Measurements from ENCODE around the gene B9D1. TPM values are rescaled to one million over a fixed set of nuclear protein-coding genes. Genes with fewer than 3 reads are reported as not detected.

The B9D1 gene
- total and polyA plus RNA-seq, 2 of the 13 experiments (the other 11 are each of a cell fraction or from before 2014, with no cell fraction given) = 27.7 to 31.1 TPM

- FAIRE-seq = no peak
- DNase-seq (ENCODE audit: low spot score) = no peak
- no peak overlapping the region for H3K9ac ChIP-seq (ENCODE audit: insufficient read depth, low read depth, low read length)
- no peak overlapping the region for H3K4me3 ChIP-seq (replicated peaks in 1 of 3; ENCODE audit: insufficient read depth in 1 of 3, low read depth in 2 of 3, low read length in 3 of 3)
- WGBS (ENCODE audit: low lambda C conversion rate) = 43% methylated on average over 7 of the region's 7 CpGs
- ChIA-PET CTCF (ENCODE audit: low intra/inter-chr PET ratio, low total read pairs) (no interaction called here), POLR2A (no interaction called here)
- no peaks in the 10 kb centered on the region for H3K9me3 ChIP-seq (ENCODE audit: low read length)
- no TSS peak for BruUV-seq (replicated peaks)
- H3K4me1 ChIP-seq (ENCODE audit: insufficient read depth, low read length) = peaks cover 17% of the 10 kb centered on the region
- no peaks in the 10 kb centered on the region for H4K20me1 ChIP-seq (ENCODE audit: insufficient read depth, low read length)
- no peak overlapping the region for H2AFZ ChIP-seq (ENCODE audit: low read length)
- H3K27ac ChIP-seq (ENCODE audit: extremely low read length, insufficient read depth, low read length) = no peak overlapping the region
- no peaks in the 10 kb centered on the region for H3K36me3 ChIP-seq (replicated peaks in 1 of 2; ENCODE audit: control insufficient read depth in 1 of 2, insufficient read depth in 2 of 2, low read length in 2 of 2)
- ATAC-seq = no peak
- no peaks in the 10 kb centered on the region for H3K79me2 ChIP-seq (ENCODE audit: insufficient read depth, low read length)
- H3K27me3 ChIP-seq (ENCODE audit: control insufficient read depth in 1 of 2, insufficient read depth in 2 of 2, low read length in 2 of 2) = peaks cover 0 to 20% of the 10 kb centered on the region in 2 experiments; a peak in 2 of 5 replicates
- TF ChIP-seq, protein P1, sequence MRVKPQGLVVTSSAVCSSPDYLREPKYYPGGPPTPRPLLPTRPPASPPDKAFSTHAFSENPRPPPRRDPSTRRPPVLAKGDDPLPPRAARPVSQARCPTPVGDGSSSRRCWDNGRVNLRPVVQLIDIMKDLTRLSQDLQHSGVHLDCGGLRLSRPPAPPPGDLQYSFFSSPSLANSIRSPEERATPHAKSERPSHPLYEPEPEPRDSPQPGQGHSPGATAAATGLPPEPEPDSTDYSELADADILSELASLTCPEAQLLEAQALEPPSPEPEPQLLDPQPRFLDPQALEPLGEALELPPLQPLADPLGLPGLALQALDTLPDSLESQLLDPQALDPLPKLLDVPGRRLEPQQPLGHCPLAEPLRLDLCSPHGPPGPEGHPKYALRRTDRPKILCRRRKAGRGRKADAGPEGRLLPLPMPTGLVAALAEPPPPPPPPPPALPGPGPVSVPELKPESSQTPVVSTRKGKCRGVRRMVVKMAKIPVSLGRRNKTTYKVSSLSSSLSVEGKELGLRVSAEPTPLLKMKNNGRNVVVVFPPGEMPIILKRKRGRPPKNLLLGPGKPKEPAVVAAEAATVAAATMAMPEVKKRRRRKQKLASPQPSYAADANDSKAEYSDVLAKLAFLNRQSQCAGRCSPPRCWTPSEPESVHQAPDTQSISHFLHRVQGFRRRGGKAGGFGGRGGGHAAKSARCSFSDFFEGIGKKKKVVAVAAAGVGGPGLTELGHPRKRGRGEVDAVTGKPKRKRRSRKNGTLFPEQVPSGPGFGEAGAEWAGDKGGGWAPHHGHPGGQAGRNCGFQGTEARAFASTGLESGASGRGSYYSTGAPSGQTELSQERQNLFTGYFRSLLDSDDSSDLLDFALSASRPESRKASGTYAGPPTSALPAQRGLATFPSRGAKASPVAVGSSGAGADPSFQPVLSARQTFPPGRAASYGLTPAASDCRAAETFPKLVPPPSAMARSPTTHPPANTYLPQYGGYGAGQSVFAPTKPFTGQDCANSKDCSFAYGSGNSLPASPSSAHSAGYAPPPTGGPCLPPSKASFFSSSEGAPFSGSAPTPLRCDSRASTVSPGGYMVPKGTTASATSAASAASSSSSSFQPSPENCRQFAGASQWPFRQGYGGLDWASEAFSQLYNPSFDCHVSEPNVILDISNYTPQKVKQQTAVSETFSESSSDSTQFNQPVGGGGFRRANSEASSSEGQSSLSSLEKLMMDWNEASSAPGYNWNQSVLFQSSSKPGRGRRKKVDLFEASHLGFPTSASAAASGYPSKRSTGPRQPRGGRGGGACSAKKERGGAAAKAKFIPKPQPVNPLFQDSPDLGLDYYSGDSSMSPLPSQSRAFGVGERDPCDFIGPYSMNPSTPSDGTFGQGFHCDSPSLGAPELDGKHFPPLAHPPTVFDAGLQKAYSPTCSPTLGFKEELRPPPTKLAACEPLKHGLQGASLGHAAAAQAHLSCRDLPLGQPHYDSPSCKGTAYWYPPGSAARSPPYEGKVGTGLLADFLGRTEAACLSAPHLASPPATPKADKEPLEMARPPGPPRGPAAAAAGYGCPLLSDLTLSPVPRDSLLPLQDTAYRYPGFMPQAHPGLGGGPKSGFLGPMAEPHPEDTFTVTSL (CRISPR knock-in tag; IDR thresholded peaks at IDR 0.05; ENCODE audit: borderline replicate concordance) = no peak
- TF ChIP-seq ZBTB42 (CRISPR knock-in tag; IDR thresholded peaks at IDR 0.05) (no peak), ZNF572 (CRISPR knock-in tag; IDR thresholded peaks at IDR 0.05) (no peak)
- no peak overlapping the region for H3K4me2 ChIP-seq (ENCODE audit: low read depth, low read length)
- in situ Hi-C loops (cut with HindIII; ENCODE audit: extremely low pct_ligation_motif_present, low pct_unique_long_range_greater_than_20kb) = no loop called here
- intact Hi-C loops (cut with micrococcal nuclease; ENCODE audit: unreplicated experiment) = no loop called here
These were observed 28.9 kb upstream of the B9D1 start for GRCh38 chr17:19391432-19391831.
